ENCODE results near the gene PTPRN2.

GRCh38 chr7:158410720-158411119, 176.9 kb downstream of the PTPRN2 start:
- TF ChIP-seq, protein P1, sequence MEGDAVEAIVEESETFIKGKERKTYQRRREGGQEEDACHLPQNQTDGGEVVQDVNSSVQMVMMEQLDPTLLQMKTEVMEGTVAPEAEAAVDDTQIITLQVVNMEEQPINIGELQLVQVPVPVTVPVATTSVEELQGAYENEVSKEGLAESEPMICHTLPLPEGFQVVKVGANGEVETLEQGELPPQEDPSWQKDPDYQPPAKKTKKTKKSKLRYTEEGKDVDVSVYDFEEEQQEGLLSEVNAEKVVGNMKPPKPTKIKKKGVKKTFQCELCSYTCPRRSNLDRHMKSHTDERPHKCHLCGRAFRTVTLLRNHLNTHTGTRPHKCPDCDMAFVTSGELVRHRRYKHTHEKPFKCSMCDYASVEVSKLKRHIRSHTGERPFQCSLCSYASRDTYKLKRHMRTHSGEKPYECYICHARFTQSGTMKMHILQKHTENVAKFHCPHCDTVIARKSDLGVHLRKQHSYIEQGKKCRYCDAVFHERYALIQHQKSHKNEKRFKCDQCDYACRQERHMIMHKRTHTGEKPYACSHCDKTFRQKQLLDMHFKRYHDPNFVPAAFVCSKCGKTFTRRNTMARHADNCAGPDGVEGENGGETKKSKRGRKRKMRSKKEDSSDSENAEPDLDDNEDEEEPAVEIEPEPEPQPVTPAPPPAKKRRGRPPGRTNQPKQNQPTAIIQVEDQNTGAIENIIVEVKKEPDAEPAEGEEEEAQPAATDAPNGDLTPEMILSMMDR (IDR thresholded peaks at IDR 0.05; ENCODE audit: low read depth, low read length): no peak
- TF ChIP-seq POLR2A (IDR thresholded peaks at IDR 0.05; ENCODE audit: extremely low read depth, insufficient read length) (no peak), MAX (IDR thresholded peaks at IDR 0.05; ENCODE audit: low read depth, low read length) (no peak)
